HepG2 (cell line): Measurements from ENCODE around the gene QRFP. TPM values are rescaled to one million over a fixed set of nuclear protein-coding genes. Genes with fewer than 3 reads are reported as not detected.

Experiments used
- ATAC-seq: fragments of 200-7000 bp; cut with Tn5 transposase; 3 replicates; pipeline ENCODE4 v1.9.1; 2020; ENCODE audit warnings: mild to moderate bottlenecking, moderate library complexity
- BruUV-seq: library from RNA; stranded (reverse); fragments of 400-500 nt; replicated peaks from 2 replicates; lab custom pipeline; 2021; lab: Mats Ljungman, UMichigan
- CTCF ChIA-PET: fragments of 300-600 bp; formaldehyde crosslinking; extraction: SDS; loops from one replicate; lab custom pipeline; 2021; ENCODE audit warnings: low total read pairs, inconsistent platforms, low intra/inter-chr PET ratio; lab: Yijun Ruan, JAX
- POLR2A ChIA-PET: fragments of 350-600 bp; sonication (Branson Sonifier 250); formaldehyde crosslinking; loops from one replicate; lab custom pipeline; 2020; ENCODE audit warnings: antibody characterized with exemption, inconsistent platforms; lab: Yijun Ruan, JAX
- DNase-seq: peaks from one replicate; pipeline ENCODE4 v3.0.0-alpha.2; 2015; ENCODE audit warnings: low spot score
- FAIRE-seq: peaks from 3 replicates; lab custom pipeline; 2011; peaks lifted over from hg19 to GRCh38; lab: Jason Lieb, UNC
- H2AFZ ChIP-seq: one replicate; pipeline ENCODE4 v1.6.1; 2011; ENCODE audit warnings: low read length, inconsistent platforms
- H3K27ac ChIP-seq: fragments of 300-600 bp; 3 replicates; pipeline ENCODE4 v1.8.0; 2011; ENCODE audit warnings: mixed run types, mild to moderate bottlenecking, mixed read lengths, low read length, inconsistent platforms; ENCODE audit not compliant: insufficient read depth; ENCODE audit errors: extremely low read length
- H3K27me3 ChIP-seq, 2 experiments: fragments of 200-600 bp in 1 of 2; 2 replicates in 1 of 2; 3 replicates in 1 of 2; pipeline versions ENCODE4 v1.6.0 to v1.8.0; 2011; ENCODE audit warnings: low read length in 2 of 2, mild to moderate bottlenecking in 2 of 2, moderate library complexity in 2 of 2, inconsistent platforms in 1 of 2; ENCODE audit not compliant: insufficient read depth in 2 of 2, control insufficient read depth in 1 of 2
- H3K36me3 ChIP-seq, 2 experiments: fragments of 200-600 bp in 1 of 2; replicated peaks in 1 of 2; 2 replicates in 1 of 2; 3 replicates in 1 of 2; pipeline versions ENCODE4 v1.5.1 to v1.8.0; 2011; ENCODE audit warnings: low read length in 2 of 2, inconsistent platforms in 1 of 2; ENCODE audit not compliant: insufficient read depth in 2 of 2, control insufficient read depth in 1 of 2
- H3K4me1 ChIP-seq: 2 replicates; pipeline ENCODE4 v1.5.1; 2012; ENCODE audit warnings: low read length, inconsistent platforms; ENCODE audit not compliant: insufficient read depth
- H3K4me2 ChIP-seq: 2 replicates; pipeline ENCODE4 v1.6.0; 2011; ENCODE audit warnings: low read depth, low read length, inconsistent platforms
- H3K4me3 ChIP-seq, 3 experiments: fragments of 200-600 bp in 1 of 3; sonication (generic), shearing (Covaris generic) in 1 of 3; replicated peaks in 1 of 3; 2 replicates each; pipeline ENCODE4 v1.5.1; 2011 to 2016; ENCODE audit warnings: low read length in 3 of 3, inconsistent platforms in 2 of 3, low read depth in 2 of 3, mild to moderate bottlenecking in 2 of 3, control low read depth in 1 of 3, mixed read lengths in 1 of 3; ENCODE audit not compliant: insufficient read depth in 1 of 3
- H3K79me2 ChIP-seq: one replicate; pipeline ENCODE4 v1.6.1; 2011; ENCODE audit warnings: low read length, inconsistent platforms; ENCODE audit not compliant: insufficient read depth
- H3K9ac ChIP-seq: 2 replicates; pipeline ENCODE4 v1.6.0; 2011; ENCODE audit warnings: mild to moderate bottlenecking, low read depth, low read length, inconsistent platforms; ENCODE audit not compliant: insufficient read depth
- H3K9me3 ChIP-seq: 2 replicates; pipeline ENCODE4 v1.5.1; 2012; ENCODE audit warnings: mild to moderate bottlenecking, low read length
- H4K20me1 ChIP-seq: 2 replicates; pipeline ENCODE4 v1.6.0; 2011; ENCODE audit warnings: inconsistent platforms, mild to moderate bottlenecking, low read length, moderate library complexity; ENCODE audit not compliant: insufficient read depth
- AFF4 ChIP-seq: sonication (generic); formaldehyde crosslinking; IDR thresholded peaks from 2 replicates; pipeline ENCODE4 v1.4.0; 2020; ENCODE audit warnings: missing genetic modification reagents
- ARHGAP35 ChIP-seq: sonication (generic); formaldehyde crosslinking; IDR thresholded peaks from 2 replicates; pipeline ENCODE4 v1.9.0; 2022; ENCODE audit warnings: mild to moderate bottlenecking, inconsistent platforms, moderate library complexity, missing genetic modification reagents, borderline replicate concordance
- DRAP1 ChIP-seq: IDR thresholded peaks from 2 replicates; pipeline ENCODE4 v1.6.1; 2016; ENCODE audit warnings: missing genetic modification reagents, missing compliant biosample characterization
- JUN ChIP-seq: sonication (generic); formaldehyde crosslinking; IDR thresholded peaks from 2 replicates; pipeline ENCODE4 v1.4.0; 2020; ENCODE audit warnings: mild to moderate bottlenecking, missing genetic modification reagents
- NONO ChIP-seq, 2 experiments: fragments of 450-650 bp in 1 of 2; sonication (generic) in 1 of 2; formaldehyde crosslinking in 1 of 2; IDR thresholded peaks in 1 of 2; conservative IDR thresholded peaks in 1 of 2; 2 replicates each; pipeline versions ENCODE4 v1.6.1 to v1.8.0; 2017 to 2022; ENCODE audit warnings: mild to moderate bottlenecking in 1 of 2, missing genetic modification reagents in 1 of 2, moderate library complexity in 1 of 2
- TEAD3 ChIP-seq: optimal IDR thresholded peaks from 2 replicates; pipeline ENCODE3; 2016; ENCODE audit warnings: borderline replicate concordance
- ZNF484 ChIP-seq: sonication (generic); formaldehyde crosslinking; IDR thresholded peaks from 2 replicates; pipeline ENCODE4 v1.5.1; 2020; ENCODE audit warnings: mild to moderate bottlenecking, low read depth, missing genetic modification reagents, borderline replicate concordance
- ZNF605 ChIP-seq: sonication (generic); formaldehyde crosslinking; IDR thresholded peaks from 2 replicates; pipeline ENCODE4 v1.8.0; 2022; ENCODE audit warnings: mild to moderate bottlenecking, missing genetic modification reagents
- WGBS: methylation state at CpG from one replicate; pipeline ENCODE4 v1.1.6; 2017; ENCODE audit warnings: low lambda C conversion rate; 5-methylcytosine and 5-hydroxymethylcytosine counted together
- in situ Hi-C: cut with HindIII; loops from 2 replicates; pipeline ENCODE4 v1.10.0; 2017; ENCODE audit warnings: low pct_unique_long_range_greater_than_20kb; ENCODE audit not compliant: extremely low pct_ligation_motif_present
- intact Hi-C: fragments of 100-400 bp; cut with micrococcal nuclease; formaldehyde crosslinking; loops from one replicate; pipeline ENCODE4 v1.10.0; 2022; ENCODE audit not compliant: unreplicated experiment
- polyA plus RNA-seq, 8 experiments: library from polyadenylated mRNA; depleted of rRNA in 3 of 8; stranded (reverse) in 7 of 8; unstranded in 1 of 8; fragments of >200 nt; fragmentation: Illumina TruSeq in 4 of 8; extraction: Trizol in 4 of 8; gene quantifications; 2 replicates each; pipeline versions ENCODE4 v1.2.1 to v1.2.3, GENCODE V29; 2011 to 2016; ENCODE audit warnings: low read depth in 4 of 8, missing spikeins in 1 of 8, mixed read lengths in 1 of 8; ENCODE audit not compliant: insufficient read depth in 1 of 8
- total RNA-seq, 5 experiments: library from RNA; depleted of rRNA; stranded (reverse); fragments of >200 nt; fragmentation: Illumina TruSeq; extraction: Trizol; gene quantifications; 2 replicates each; pipeline ENCODE4 v1.2.3, GENCODE V29; 2016; ENCODE audit warnings: low read depth in 1 of 5
- TF ChIP-seq, protein P1 (sequence below): sonication (generic); formaldehyde crosslinking; IDR thresholded peaks from 2 replicates; pipeline ENCODE4 v1.4.0; 2020; ENCODE audit warnings: missing genetic modification reagents, borderline replicate concordance
- TF ChIP-seq, protein P2 (sequence below): sonication (generic); formaldehyde crosslinking; IDR thresholded peaks from 2 replicates; pipeline ENCODE4 v1.4.0; 2020; ENCODE audit warnings: missing genetic modification reagents

QRFP gene
- total and polyA plus RNA-seq, 2 of the 13 experiments (the other 11 are each of a cell fraction or from before 2014, with no cell fraction given), result not detected

GRCh38 chr9:130922893-130923610 lies 26.4 kb upstream of the QRFP start:
- Histone ChIP-seq H3K4me1 (peaks cover 24% of the 10 kb centered on the region), H3K36me3 (no peaks in the 10 kb centered on the region), H3K4me3 (no peak overlapping the region), H3K9ac (no peak overlapping the region), H3K4me2 (no peak overlapping the region), H3K27ac (no peak overlapping the region), H3K79me2 (no peaks in the 10 kb centered on the region), H2AFZ (no peak overlapping the region), H3K9me3 (no peaks in the 10 kb centered on the region), H3K27me3 (peaks cover 38 to 98% of the 10 kb centered on the region in 2 experiments), H4K20me1 (no peaks in the 10 kb centered on the region)
- BruUV-seq, result no TSS peak
- ATAC-seq, result no peak
- ChIA-PET CTCF (no interaction called here), POLR2A (no interaction called here)
- intact Hi-C loops, result loop anchor here (1.0 kb wide), 1 partner anchor 50 kb away; no protein-coding TSS in a partner anchor
- in situ Hi-C loops, result no loop called here
- no peak for DNase-seq
- no peak for FAIRE-seq
- WGBS, result 40% methylated on average over 11 of the region's 16 CpGs
- no peak for TF ChIP-seq ZNF605 (CRISPR knock-in tag)
- no peak for TF ChIP-seq ZNF484 (CRISPR knock-in tag)
- no peak for TF ChIP-seq AFF4 (CRISPR knock-in tag)
- no peak for TF ChIP-seq NONO (IDR thresholded peaks at IDR 0.05)
- TF ChIP-seq NONO (CRISPR knock-in tag; conservative IDR thresholded peaks at IDR 0.05), result no peak
- TF ChIP-seq JUN (CRISPR knock-in tag), result no peak
- TF ChIP-seq, protein P1, sequence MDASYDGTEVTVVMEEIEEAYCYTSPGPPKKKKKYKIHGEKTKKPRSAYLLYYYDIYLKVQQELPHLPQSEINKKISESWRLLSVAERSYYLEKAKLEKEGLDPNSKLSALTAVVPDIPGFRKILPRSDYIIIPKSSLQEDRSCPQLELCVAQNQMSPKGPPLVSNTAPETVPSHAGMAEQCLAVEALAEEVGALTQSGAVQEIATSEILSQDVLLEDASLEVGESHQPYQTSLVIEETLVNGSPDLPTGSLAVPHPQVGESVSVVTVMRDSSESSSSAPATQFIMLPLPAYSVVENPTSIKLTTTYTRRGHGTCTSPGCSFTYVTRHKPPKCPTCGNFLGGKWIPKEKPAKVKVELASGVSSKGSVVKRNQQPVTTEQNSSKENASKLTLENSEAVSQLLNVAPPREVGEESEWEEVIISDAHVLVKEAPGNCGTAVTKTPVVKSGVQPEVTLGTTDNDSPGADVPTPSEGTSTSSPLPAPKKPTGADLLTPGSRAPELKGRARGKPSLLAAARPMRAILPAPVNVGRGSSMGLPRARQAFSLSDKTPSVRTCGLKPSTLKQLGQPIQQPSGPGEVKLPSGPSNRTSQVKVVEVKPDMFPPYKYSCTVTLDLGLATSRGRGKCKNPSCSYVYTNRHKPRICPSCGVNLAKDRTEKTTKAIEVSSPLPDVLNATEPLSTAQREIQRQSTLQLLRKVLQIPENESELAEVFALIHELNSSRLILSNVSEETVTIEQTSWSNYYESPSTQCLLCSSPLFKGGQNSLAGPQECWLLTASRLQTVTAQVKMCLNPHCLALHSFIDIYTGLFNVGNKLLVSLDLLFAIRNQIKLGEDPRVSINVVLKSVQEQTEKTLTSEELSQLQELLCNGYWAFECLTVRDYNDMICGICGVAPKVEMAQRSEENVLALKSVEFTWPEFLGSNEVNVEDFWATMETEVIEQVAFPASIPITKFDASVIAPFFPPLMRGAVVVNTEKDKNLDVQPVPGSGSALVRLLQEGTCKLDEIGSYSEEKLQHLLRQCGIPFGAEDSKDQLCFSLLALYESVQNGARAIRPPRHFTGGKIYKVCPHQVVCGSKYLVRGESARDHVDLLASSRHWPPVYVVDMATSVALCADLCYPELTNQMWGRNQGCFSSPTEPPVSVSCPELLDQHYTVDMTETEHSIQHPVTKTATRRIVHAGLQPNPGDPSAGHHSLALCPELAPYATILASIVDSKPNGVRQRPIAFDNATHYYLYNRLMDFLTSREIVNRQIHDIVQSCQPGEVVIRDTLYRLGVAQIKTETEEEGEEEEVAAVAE (CRISPR knock-in tag), result no peak
- no peak for TF ChIP-seq DRAP1 (CRISPR knock-in tag)
- TF ChIP-seq TEAD3 (CRISPR knock-in tag), result no peak
- TF ChIP-seq, protein P2, sequence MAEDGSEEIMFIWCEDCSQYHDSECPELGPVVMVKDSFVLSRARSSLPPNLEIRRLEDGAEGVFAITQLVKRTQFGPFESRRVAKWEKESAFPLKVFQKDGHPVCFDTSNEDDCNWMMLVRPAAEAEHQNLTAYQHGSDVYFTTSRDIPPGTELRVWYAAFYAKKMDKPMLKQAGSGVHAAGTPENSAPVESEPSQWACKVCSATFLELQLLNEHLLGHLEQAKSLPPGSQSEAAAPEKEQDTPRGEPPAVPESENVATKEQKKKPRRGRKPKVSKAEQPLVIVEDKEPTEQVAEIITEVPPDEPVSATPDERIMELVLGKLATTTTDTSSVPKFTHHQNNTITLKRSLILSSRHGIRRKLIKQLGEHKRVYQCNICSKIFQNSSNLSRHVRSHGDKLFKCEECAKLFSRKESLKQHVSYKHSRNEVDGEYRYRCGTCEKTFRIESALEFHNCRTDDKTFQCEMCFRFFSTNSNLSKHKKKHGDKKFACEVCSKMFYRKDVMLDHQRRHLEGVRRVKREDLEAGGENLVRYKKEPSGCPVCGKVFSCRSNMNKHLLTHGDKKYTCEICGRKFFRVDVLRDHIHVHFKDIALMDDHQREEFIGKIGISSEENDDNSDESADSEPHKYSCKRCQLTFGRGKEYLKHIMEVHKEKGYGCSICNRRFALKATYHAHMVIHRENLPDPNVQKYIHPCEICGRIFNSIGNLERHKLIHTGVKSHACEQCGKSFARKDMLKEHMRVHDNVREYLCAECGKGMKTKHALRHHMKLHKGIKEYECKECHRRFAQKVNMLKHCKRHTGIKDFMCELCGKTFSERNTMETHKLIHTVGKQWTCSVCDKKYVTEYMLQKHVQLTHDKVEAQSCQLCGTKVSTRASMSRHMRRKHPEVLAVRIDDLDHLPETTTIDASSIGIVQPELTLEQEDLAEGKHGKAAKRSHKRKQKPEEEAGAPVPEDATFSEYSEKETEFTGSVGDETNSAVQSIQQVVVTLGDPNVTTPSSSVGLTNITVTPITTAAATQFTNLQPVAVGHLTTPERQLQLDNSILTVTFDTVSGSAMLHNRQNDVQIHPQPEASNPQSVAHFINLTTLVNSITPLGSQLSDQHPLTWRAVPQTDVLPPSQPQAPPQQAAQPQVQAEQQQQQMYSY (CRISPR knock-in tag), result no peak
- no peak for TF ChIP-seq ARHGAP35
